Sigmoid colon (tissue), 4 donors: ENCODE measurements around the gene SUSD6.

Experiments used
- EP300 ChIP-seq, 4 donors: sonication (generic); formaldehyde crosslinking; IDR thresholded peaks; one replicate each; pipeline ENCODE4 v1.6.1; 2017; ENCODE audit warnings: antibody characterized with exemption in 4 of 4
- POLR2A ChIP-seq, 2 donors: fragments of 450-650 bp; IDR thresholded peaks; one replicate each; pipeline ENCODE4 v1.6.1; 2016; ENCODE audit warnings: antibody characterized with exemption in 2 of 2, mild to moderate bottlenecking in 2 of 2, moderate library complexity in 2 of 2
- TF ChIP-seq, protein P1 (sequence below), 4 experiments: fragments of 450-650 bp in 3 of 4; fragments of 200-600 bp in 1 of 4; IDR thresholded peaks; one replicate each; pipeline ENCODE4 v1.5.1; 2016 to 2019; ENCODE audit warnings: antibody characterized with exemption in 4 of 4, mild to moderate bottlenecking in 3 of 4, moderate library complexity in 2 of 4

DNA sequence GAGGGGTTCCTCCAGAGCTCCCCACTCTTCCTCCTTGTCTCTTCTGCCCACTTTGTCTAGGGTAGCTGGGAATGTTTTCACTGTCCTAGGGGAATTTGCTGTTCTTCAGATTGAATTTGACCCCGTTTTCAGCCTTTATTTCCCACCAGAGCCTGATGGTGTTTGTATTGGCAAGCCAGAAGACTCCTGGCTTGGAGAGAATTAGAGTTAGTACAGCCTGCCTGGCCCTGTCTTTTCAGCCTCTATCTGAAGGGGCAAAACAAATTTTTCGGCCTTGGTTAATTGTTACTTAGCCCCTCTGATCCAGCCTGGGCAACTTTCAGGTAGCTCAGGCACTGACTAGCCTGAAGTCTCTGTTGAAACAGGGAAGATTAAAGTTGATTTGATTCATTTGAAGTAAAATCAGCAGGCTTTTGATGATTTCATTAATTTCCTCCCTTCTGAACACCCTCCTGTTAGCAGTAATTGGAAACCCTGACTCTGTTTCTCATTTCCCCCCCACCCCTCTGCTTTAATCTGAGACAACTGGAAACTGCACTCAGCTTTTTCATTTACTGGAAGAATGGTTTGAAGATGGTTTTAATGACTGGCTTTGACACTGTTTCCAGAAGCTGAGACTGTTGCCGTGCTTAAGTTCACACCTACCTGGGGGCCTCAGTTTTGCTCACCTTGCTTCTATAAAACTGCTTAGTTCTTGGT is 63.3 kb downstream of the SUSD6 start:
- no peak for TF ChIP-seq POLR2A (IDR thresholded peaks at IDR 0.05)
- TF ChIP-seq, protein P1, sequence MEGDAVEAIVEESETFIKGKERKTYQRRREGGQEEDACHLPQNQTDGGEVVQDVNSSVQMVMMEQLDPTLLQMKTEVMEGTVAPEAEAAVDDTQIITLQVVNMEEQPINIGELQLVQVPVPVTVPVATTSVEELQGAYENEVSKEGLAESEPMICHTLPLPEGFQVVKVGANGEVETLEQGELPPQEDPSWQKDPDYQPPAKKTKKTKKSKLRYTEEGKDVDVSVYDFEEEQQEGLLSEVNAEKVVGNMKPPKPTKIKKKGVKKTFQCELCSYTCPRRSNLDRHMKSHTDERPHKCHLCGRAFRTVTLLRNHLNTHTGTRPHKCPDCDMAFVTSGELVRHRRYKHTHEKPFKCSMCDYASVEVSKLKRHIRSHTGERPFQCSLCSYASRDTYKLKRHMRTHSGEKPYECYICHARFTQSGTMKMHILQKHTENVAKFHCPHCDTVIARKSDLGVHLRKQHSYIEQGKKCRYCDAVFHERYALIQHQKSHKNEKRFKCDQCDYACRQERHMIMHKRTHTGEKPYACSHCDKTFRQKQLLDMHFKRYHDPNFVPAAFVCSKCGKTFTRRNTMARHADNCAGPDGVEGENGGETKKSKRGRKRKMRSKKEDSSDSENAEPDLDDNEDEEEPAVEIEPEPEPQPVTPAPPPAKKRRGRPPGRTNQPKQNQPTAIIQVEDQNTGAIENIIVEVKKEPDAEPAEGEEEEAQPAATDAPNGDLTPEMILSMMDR (IDR thresholded peaks at IDR 0.05) = no peak
- no peak for TF ChIP-seq EP300 (IDR thresholded peaks at IDR 0.05)
